B cell (primary cell): Measurements from ENCODE around the gene NUP58. TPM values are rescaled to one million over a fixed set of nuclear protein-coding genes. Genes with fewer than 3 reads are reported as not detected.

ENCODE experiments used
- ATAC-seq: fragments of 200-7000 bp; cut with Tn5 transposase; one replicate; pipeline ENCODE4 v1.10.0; 2021; ENCODE audit warnings: low read depth, mild to moderate bottlenecking, moderate number of reproducible peaks, moderate library complexity
- CTCF ChIA-PET: fragments of 350-600 bp; sonication (Branson Sonifier 250); formaldehyde crosslinking; loops from one replicate; lab custom pipeline; 2021; ENCODE audit warnings: antibody characterized with exemption, inconsistent platforms; lab: Charles Lee
- POLR2A ChIA-PET: fragments of 350-600 bp; sonication (Branson Sonifier 250); formaldehyde crosslinking; loops from one replicate; lab custom pipeline; 2021; ENCODE audit warnings: antibody characterized with exemption; lab: Charles Lee
- DNase-seq: peaks from one replicate; pipeline ENCODE4 v3.0.0; 2013
- H2AFZ ChIP-seq: 2 replicates; pipeline ENCODE4 v1.6.1; 2012; ENCODE audit warnings: mild to moderate bottlenecking, low read depth, low read length; ENCODE audit not compliant: insufficient read depth, poor library complexity, severe bottlenecking
- H3K27ac ChIP-seq, 2 donors: 1 replicate in 1 of 2; 2 replicates in 1 of 2; pipeline ENCODE4 v1.5.1; 2012 to 2013; ENCODE audit warnings: low read length in 2 of 2, mild to moderate bottlenecking in 2 of 2, moderate library complexity in 1 of 2
- H3K27me3 ChIP-seq, 4 experiments: fragments of 200-600 bp in 1 of 4; sonication (generic) in 1 of 4; replicated peaks in 1 of 4; 1 replicate in 2 of 4; 2 replicates in 2 of 4; pipeline versions ENCODE4 v1.6.1 to v1.7.0; 2013 to 2016; ENCODE audit warnings: low read length in 3 of 4, mild to moderate bottlenecking in 2 of 4, mixed read lengths in 1 of 4, moderate library complexity in 1 of 4; ENCODE audit not compliant: insufficient read depth in 4 of 4, control insufficient read depth in 3 of 4; ENCODE audit errors: control extremely low read depth in 1 of 4
- H3K36me3 ChIP-seq, 2 experiments: replicated peaks in 1 of 2; 1 replicate in 1 of 2; 2 replicates in 1 of 2; pipeline versions ENCODE4 v1.6.1 to v1.7.1; 2013; ENCODE audit warnings: low read length in 1 of 2; ENCODE audit not compliant: insufficient read depth in 2 of 2, control insufficient read depth in 1 of 2; ENCODE audit errors: control extremely low read depth in 1 of 2, extremely low read depth in 1 of 2
- H3K4me1 ChIP-seq, 2 donors: fragments of 200-600 bp in 1 of 2; sonication (generic) in 1 of 2; 1 replicate in 1 of 2; 2 replicates in 1 of 2; pipeline versions ENCODE4 v1.5.1 to v1.6.1; 2013 to 2017; ENCODE audit warnings: low read length in 2 of 2; ENCODE audit not compliant: control insufficient read depth in 2 of 2, insufficient read depth in 2 of 2
- H3K4me2 ChIP-seq: replicated peaks from 2 replicates; pipeline ENCODE3; 2012; ENCODE audit warnings: mild to moderate bottlenecking, low read depth, low read length; ENCODE audit not compliant: poor library complexity, severe bottlenecking
- H3K4me3 ChIP-seq, 5 experiments: fragments of 200-600 bp in 1 of 5; sonication (generic) in 1 of 5; 1 replicate in 3 of 5; 2 replicates in 2 of 5; pipeline versions ENCODE4 v1.5.1 to v1.7.0; 2011 to 2016; ENCODE audit warnings: low read length in 4 of 5, mild to moderate bottlenecking in 4 of 5, low read depth in 2 of 5, control low read depth in 1 of 5, moderate library complexity in 1 of 5; ENCODE audit not compliant: insufficient read depth in 1 of 5; ENCODE audit errors: control extremely low read depth in 1 of 5, extremely low read depth in 1 of 5
- H3K79me2 ChIP-seq: fragments of 200-600 bp; sonication (generic); one replicate; pipeline ENCODE4 v1.6.0; 2016; ENCODE audit warnings: low read length; ENCODE audit not compliant: control insufficient read depth, insufficient read depth
- H3K9ac ChIP-seq: fragments of 200-600 bp; sonication (generic); 2 replicates; pipeline ENCODE4 v1.6.1; 2017; ENCODE audit warnings: mild to moderate bottlenecking, low read length, moderate library complexity
- H3K9me3 ChIP-seq, 3 donors: one replicate each; pipeline versions ENCODE4 v1.6.1 to v1.7.1; 2013; ENCODE audit warnings: low read length in 2 of 3; ENCODE audit not compliant: control insufficient read depth in 2 of 3, insufficient read depth in 1 of 3; ENCODE audit errors: control extremely low read depth in 1 of 3
- H4K20me1 ChIP-seq: 2 replicates; pipeline ENCODE4 v1.6.0; 2012; ENCODE audit warnings: mild to moderate bottlenecking, low read length; ENCODE audit not compliant: insufficient read depth, control insufficient read depth, poor library complexity, severe bottlenecking
- H3K27ac Mint-ChIP-seq: one replicate; pipeline ENCODE4 v1.8.0; 2021; ENCODE audit warnings: mixed read lengths
- H3K27me3 Mint-ChIP-seq: one replicate; pipeline ENCODE4 v1.8.0; 2021; ENCODE audit warnings: mixed read lengths
- H3K4me1 Mint-ChIP-seq: one replicate; pipeline ENCODE4 v1.8.0; 2021; ENCODE audit warnings: mixed read lengths
- H3K4me3 Mint-ChIP-seq: one replicate; pipeline ENCODE4 v1.8.0; 2021; ENCODE audit warnings: mixed read lengths
- H3K9me3 Mint-ChIP-seq: one replicate; pipeline ENCODE4 v1.8.0; 2022; ENCODE audit warnings: mixed read lengths; ENCODE audit not compliant: insufficient read depth
- EZH2 ChIP-seq: IDR thresholded peaks from 2 replicates; pipeline ENCODE4 v1.6.1; 2012; ENCODE audit warnings: borderline replicate concordance, low read depth, mild to moderate bottlenecking, moderate library complexity, low read length; ENCODE audit not compliant: insufficient read depth, poor library complexity, severe bottlenecking
- WGBS: methylation state at CpG from one replicate; pipeline ENCODE4 v1.1.5; 2013; ENCODE audit warnings: missing lambda C conversion rate; ENCODE audit not compliant: insufficient coverage; 5-methylcytosine and 5-hydroxymethylcytosine counted together
- intact Hi-C: fragments of 100-400 bp; cut with micrococcal nuclease; formaldehyde crosslinking; loops from one replicate; pipeline ENCODE4 v1.10.0; 2022
- polyA plus RNA-seq: library from polyadenylated mRNA; depleted of rRNA; stranded (reverse); fragments of >200 nt; gene quantifications from 2 replicates; pipeline ENCODE4 v1.2.3, GENCODE V29; 2012
- total RNA-seq, 2 donors: library from RNA; stranded (reverse); fragments of 120-200 nt in 1 of 2; gene quantifications; 1 replicate in 1 of 2; 2 replicates in 1 of 2; pipeline versions ENCODE4 v1.2.3 to v1.2.4, GENCODE V29; 2013 to 2022
- TF ChIP-seq, protein P1 (sequence below): fragments of 200-600 bp; IDR thresholded peaks from one replicate; pipeline ENCODE4 v1.8.0; 2022; ENCODE audit warnings: antibody characterized with exemption, mild to moderate bottlenecking

NUP58 gene
- total and polyA plus RNA-seq, 2 donors (not counting 1 experiment from before 2014, with no cell fraction given), result 11.8 to 41.0 TPM

DNA sequence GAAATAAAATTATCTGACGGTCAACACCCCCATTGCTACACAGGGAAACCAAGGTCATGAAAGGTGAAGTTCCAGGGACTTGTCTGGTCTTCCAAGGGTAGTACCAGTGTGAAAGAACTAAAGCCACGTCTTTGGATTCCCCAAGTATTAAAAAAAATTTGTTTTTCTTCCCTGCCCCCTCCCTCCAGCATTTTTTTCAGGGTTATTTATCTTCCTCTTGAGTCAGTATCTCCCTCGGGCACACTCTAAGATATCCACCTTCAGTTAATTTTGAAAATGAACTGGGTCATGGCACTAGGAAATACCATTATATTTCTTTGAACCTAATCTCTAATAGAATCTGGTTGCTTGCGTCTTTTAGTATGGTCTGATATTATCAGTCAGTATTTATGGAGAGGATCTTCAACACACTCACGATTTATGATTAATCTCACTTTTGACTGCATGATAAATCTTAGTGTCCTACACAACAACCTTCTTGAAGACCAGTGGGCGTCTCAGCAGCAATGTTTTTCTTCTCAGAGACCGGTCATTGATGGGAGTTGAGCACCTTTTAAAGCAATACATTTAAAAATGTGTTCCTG is 79.4 kb downstream of the NUP58 start:
- Histone ChIP-seq H3K79me2 (no peaks in the 10 kb centered on the region), H3K4me3 (no peak overlapping the region), H3K4me1 (no peaks in the 10 kb centered on the region), H3K4me2 (no peak overlapping the region), H3K27me3 (peaks cover 0 to 10% (median 3%) of the 10 kb centered on the region in 4 experiments), H2AFZ (no peak overlapping the region), H3K27ac (no peak overlapping the region), H3K9me3 (no peaks in the 10 kb centered on the region), H3K36me3 (no peaks in the 10 kb centered on the region), H3K9ac (no peak overlapping the region), H4K20me1 (no peaks in the 10 kb centered on the region)
- POLR2A ChIA-PET, result no interaction called here
- WGBS, result 33% methylated on average over 2 of the region's 7 CpGs
- no peak for TF ChIP-seq EZH2
- TF ChIP-seq, protein P1, sequence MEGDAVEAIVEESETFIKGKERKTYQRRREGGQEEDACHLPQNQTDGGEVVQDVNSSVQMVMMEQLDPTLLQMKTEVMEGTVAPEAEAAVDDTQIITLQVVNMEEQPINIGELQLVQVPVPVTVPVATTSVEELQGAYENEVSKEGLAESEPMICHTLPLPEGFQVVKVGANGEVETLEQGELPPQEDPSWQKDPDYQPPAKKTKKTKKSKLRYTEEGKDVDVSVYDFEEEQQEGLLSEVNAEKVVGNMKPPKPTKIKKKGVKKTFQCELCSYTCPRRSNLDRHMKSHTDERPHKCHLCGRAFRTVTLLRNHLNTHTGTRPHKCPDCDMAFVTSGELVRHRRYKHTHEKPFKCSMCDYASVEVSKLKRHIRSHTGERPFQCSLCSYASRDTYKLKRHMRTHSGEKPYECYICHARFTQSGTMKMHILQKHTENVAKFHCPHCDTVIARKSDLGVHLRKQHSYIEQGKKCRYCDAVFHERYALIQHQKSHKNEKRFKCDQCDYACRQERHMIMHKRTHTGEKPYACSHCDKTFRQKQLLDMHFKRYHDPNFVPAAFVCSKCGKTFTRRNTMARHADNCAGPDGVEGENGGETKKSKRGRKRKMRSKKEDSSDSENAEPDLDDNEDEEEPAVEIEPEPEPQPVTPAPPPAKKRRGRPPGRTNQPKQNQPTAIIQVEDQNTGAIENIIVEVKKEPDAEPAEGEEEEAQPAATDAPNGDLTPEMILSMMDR, result no peak
- Mint-ChIP-seq H3K4me1 (peaks cover under 1% of the 10 kb centered on the region), H3K27ac (no peak overlapping the region), H3K4me3 (no peak overlapping the region), H3K9me3 (no peaks in the 10 kb centered on the region), H3K27me3 (peaks cover 42% of the 10 kb centered on the region)
- ATAC-seq (no peak), DNase-seq (no peak)
- intact Hi-C loops, result no loop called here
- CTCF ChIA-PET, result no interaction called here

DNA sequence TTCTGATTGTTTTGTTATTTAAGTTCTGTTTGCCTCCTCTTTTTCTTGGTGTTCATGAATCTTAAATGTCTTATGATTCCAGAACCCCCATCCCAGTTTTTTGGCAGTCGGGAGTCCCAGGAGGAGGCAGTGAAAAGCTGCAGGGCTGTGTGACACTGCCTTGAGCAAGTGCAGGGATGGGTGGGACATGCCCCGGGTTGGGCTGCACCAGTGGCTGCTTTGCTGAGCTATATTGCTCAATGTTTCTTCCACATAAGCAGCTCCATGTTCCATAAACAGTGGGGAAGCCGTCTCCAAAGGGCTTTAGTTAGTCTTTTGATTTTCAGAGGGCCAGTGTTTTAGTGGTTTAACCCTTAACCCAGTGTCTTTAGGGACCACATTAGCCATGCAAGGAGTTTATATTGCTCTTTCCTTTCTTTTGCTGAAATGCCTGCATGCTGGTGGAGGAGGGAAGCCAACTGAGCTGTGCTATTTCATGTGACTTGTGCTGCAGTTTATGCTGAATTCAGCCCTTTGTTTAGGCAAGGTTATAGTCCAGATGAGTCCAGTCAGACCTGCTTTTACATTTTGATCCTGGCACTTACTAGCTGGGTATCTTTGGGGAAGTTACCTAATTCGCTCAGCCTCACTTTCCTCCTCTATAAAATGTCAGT is 83.5 kb downstream of the NUP58 start:
- no peak overlapping the region for H3K27ac ChIP-seq
- H3K27me3 Mint-ChIP-seq, result peaks cover 39% of the 10 kb centered on the region
- CTCF ChIA-PET, result interaction anchor here (1.0 to 1.4 kb wide), 2 partner anchors 9 to 11 kb away, joined by 4 to 6 read pairs; no protein-coding TSS in a partner anchor
- no peaks in the 10 kb centered on the region for H3K9me3 Mint-ChIP-seq
- H3K27ac Mint-ChIP-seq, result no peak overlapping the region
- H3K27me3 ChIP-seq, result peaks cover 0 to 19% (median 3%) of the 10 kb centered on the region in 4 experiments
- intact Hi-C loops, result no loop called here
- H3K4me1 Mint-ChIP-seq, result no peaks in the 10 kb centered on the region
- no peak for TF ChIP-seq EZH2
- TF ChIP-seq, protein P1, result no peak
- no peaks in the 10 kb centered on the region for H3K9me3 ChIP-seq
- no peaks in the 10 kb centered on the region for H4K20me1 ChIP-seq
- H3K36me3 ChIP-seq, result no peaks in the 10 kb centered on the region
- H3K4me3 Mint-ChIP-seq, result no peak overlapping the region
- 67% methylated on average over 1 of the region's 4 CpGs for WGBS
- H2AFZ ChIP-seq, result no peak overlapping the region
- H3K4me2 ChIP-seq, result no peak overlapping the region
- no peaks in the 10 kb centered on the region for H3K4me1 ChIP-seq
- no peak overlapping the region for H3K4me3 ChIP-seq
- no peaks in the 10 kb centered on the region for H3K79me2 ChIP-seq
- POLR2A ChIA-PET, result no interaction called here
- DNase-seq (no peak), ATAC-seq (no peak)
- H3K9ac ChIP-seq, result no peak overlapping the region
